Measurements from ENCODE around the gene UHRF1.
"Not testable (repeated sequence)": the region's sequence is repeated elsewhere in the genome, so short reads cannot be mapped to it uniquely, and the experiment has no call there.

UHRF1 gene

GRCh38 chr19:4933528-4933927 is 24.2 kb downstream of the UHRF1 start:
- Histone ChIP-seq H3K4me3 (ENCODE audit: low read length in 2 of 2) (no peak overlapping the region), H3K9ac (ENCODE audit: low read depth in 1 of 2, low read length in 2 of 2) (no peak overlapping the region)

GRCh38 chr19:4935444-4935843 is 26.1 kb downstream of the UHRF1 start:
- H3K9ac ChIP-seq (ENCODE audit: low read depth in 1 of 2, low read length in 2 of 2): no peak overlapping the region
- H3K27me3 ChIP-seq (ENCODE audit: control insufficient read depth in 2 of 2, insufficient read depth in 2 of 2, low read length in 2 of 2): no peaks in the 10 kb centered on the region
- H3K4me1 ChIP-seq (ENCODE audit: control insufficient read depth in 2 of 2, insufficient read depth in 2 of 2, low read length in 2 of 2): no peaks in the 10 kb centered on the region
- no peak overlapping the region for H3K4me3 ChIP-seq (ENCODE audit: low read length in 2 of 2)
- H3K9me3 ChIP-seq (ENCODE audit: control insufficient read depth in 2 of 2, low read length in 2 of 2): no peaks in the 10 kb centered on the region
- no peaks in the 10 kb centered on the region for H3K36me3 ChIP-seq (ENCODE audit: control insufficient read depth in 2 of 2, insufficient read depth in 2 of 2, low read length in 2 of 2)
- no peak overlapping the region for H3K27ac ChIP-seq (ENCODE audit: low read depth in 2 of 2, low read length in 2 of 2)

More at GRCh38 chr19:4933528-4933927, 24.2 kb downstream of the UHRF1 start:
- H3K27me3 ChIP-seq (ENCODE audit: control insufficient read depth in 2 of 2, insufficient read depth in 2 of 2, low read length in 2 of 2): no peaks in the 10 kb centered on the region
- no peaks in the 10 kb centered on the region for H3K36me3 ChIP-seq (ENCODE audit: control insufficient read depth in 2 of 2, insufficient read depth in 2 of 2, low read length in 2 of 2)
- no peaks in the 10 kb centered on the region for H3K9me3 ChIP-seq (ENCODE audit: control insufficient read depth in 2 of 2, low read length in 2 of 2)
- H3K4me1 ChIP-seq (ENCODE audit: control insufficient read depth in 2 of 2, insufficient read depth in 2 of 2, low read length in 2 of 2): no peaks in the 10 kb centered on the region
- no peak overlapping the region for H3K27ac ChIP-seq (ENCODE audit: low read depth in 2 of 2, low read length in 2 of 2)

- Histone ChIP-seq H3K36me3 (ENCODE audit: control insufficient read depth in 2 of 2, insufficient read depth in 2 of 2, low read length in 2 of 2) (no peaks in the 10 kb centered on the region), H3K27me3 (ENCODE audit: control insufficient read depth in 2 of 2, insufficient read depth in 2 of 2, low read length in 2 of 2) (no peaks in the 10 kb centered on the region), H3K9me3 (ENCODE audit: control insufficient read depth in 2 of 2, low read length in 2 of 2) (no peaks in the 10 kb centered on the region), H3K9ac (ENCODE audit: low read depth in 1 of 2, low read length in 2 of 2) (no peak overlapping the region), H3K4me3 (ENCODE audit: low read length in 2 of 2) (no peak overlapping the region), H3K27ac (ENCODE audit: low read depth in 2 of 2, low read length in 2 of 2) (no peak overlapping the region), H3K4me1 (ENCODE audit: control insufficient read depth in 2 of 2, insufficient read depth in 2 of 2, low read length in 2 of 2) (no peaks in the 10 kb centered on the region)
These were observed 27.8 kb downstream of the UHRF1 start for GRCh38 chr19:4937060-4937459.

GRCh38 chr19:4938461-4938860 is 29.2 kb downstream of the UHRF1 start:
- not testable (repeated sequence) for H3K9ac ChIP-seq (ENCODE audit: low read depth in 1 of 2, low read length in 2 of 2); H3K36me3 ChIP-seq (ENCODE audit: control insufficient read depth in 2 of 2, insufficient read depth in 2 of 2, low read length in 2 of 2); H3K27ac ChIP-seq (ENCODE audit: low read depth in 2 of 2, low read length in 2 of 2); H3K9me3 ChIP-seq (ENCODE audit: control insufficient read depth in 2 of 2, low read length in 2 of 2); H3K27me3 ChIP-seq (ENCODE audit: control insufficient read depth in 2 of 2, insufficient read depth in 2 of 2, low read length in 2 of 2); H3K4me3 ChIP-seq (ENCODE audit: low read length in 2 of 2); H3K4me1 ChIP-seq (ENCODE audit: control insufficient read depth in 2 of 2, insufficient read depth in 2 of 2, low read length in 2 of 2)

- Histone ChIP-seq H3K4me3 (ENCODE audit: low read length in 2 of 2) (no peak overlapping the region), H3K9me3 (ENCODE audit: control insufficient read depth in 2 of 2, low read length in 2 of 2) (no peaks in the 10 kb centered on the region), H3K36me3 (ENCODE audit: control insufficient read depth in 2 of 2, insufficient read depth in 2 of 2, low read length in 2 of 2) (no peaks in the 10 kb centered on the region), H3K27me3 (ENCODE audit: control insufficient read depth in 2 of 2, insufficient read depth in 2 of 2, low read length in 2 of 2) (no peaks in the 10 kb centered on the region), H3K9ac (ENCODE audit: low read depth in 1 of 2, low read length in 2 of 2) (no peak overlapping the region), H3K4me1 (ENCODE audit: control insufficient read depth in 2 of 2, insufficient read depth in 2 of 2, low read length in 2 of 2) (no peaks in the 10 kb centered on the region), H3K27ac (ENCODE audit: low read depth in 2 of 2, low read length in 2 of 2) (no peak overlapping the region)
These were observed 30.2 kb downstream of the UHRF1 start for GRCh38 chr19:4939466-4939865.

- not testable (repeated sequence) for H3K9ac ChIP-seq (ENCODE audit: low read depth in 1 of 2, low read length in 2 of 2); H3K27ac ChIP-seq (ENCODE audit: low read depth in 2 of 2, low read length in 2 of 2); H3K4me1 ChIP-seq (ENCODE audit: control insufficient read depth in 2 of 2, insufficient read depth in 2 of 2, low read length in 2 of 2); H3K9me3 ChIP-seq (ENCODE audit: control insufficient read depth in 2 of 2, low read length in 2 of 2); H3K36me3 ChIP-seq (ENCODE audit: control insufficient read depth in 2 of 2, insufficient read depth in 2 of 2, low read length in 2 of 2); H3K4me3 ChIP-seq (ENCODE audit: low read length in 2 of 2); H3K27me3 ChIP-seq (ENCODE audit: control insufficient read depth in 2 of 2, insufficient read depth in 2 of 2, low read length in 2 of 2)
These were observed 32.4 kb downstream of the UHRF1 start for GRCh38 chr19:4941638-4942169.

GRCh38 chr19:4950650-4951049 is 41.3 kb downstream of the UHRF1 start:
- H3K27ac ChIP-seq (ENCODE audit: low read depth in 2 of 2, low read length in 2 of 2); H3K4me3 ChIP-seq (ENCODE audit: low read length in 2 of 2); H3K36me3 ChIP-seq (ENCODE audit: control insufficient read depth in 2 of 2, insufficient read depth in 2 of 2, low read length in 2 of 2); H3K9me3 ChIP-seq (ENCODE audit: control insufficient read depth in 2 of 2, low read length in 2 of 2); H3K9ac ChIP-seq (ENCODE audit: low read depth in 1 of 2, low read length in 2 of 2); H3K4me1 ChIP-seq (ENCODE audit: control insufficient read depth in 2 of 2, insufficient read depth in 2 of 2, low read length in 2 of 2); H3K27me3 ChIP-seq (ENCODE audit: control insufficient read depth in 2 of 2, insufficient read depth in 2 of 2, low read length in 2 of 2): not testable (repeated sequence)

- Histone ChIP-seq H3K4me1 (ENCODE audit: control insufficient read depth in 2 of 2, insufficient read depth in 2 of 2, low read length in 2 of 2) (no peaks in the 10 kb centered on the region), H3K36me3 (ENCODE audit: control insufficient read depth in 2 of 2, insufficient read depth in 2 of 2, low read length in 2 of 2) (no peaks in the 10 kb centered on the region), H3K9me3 (ENCODE audit: control insufficient read depth in 2 of 2, low read length in 2 of 2) (no peaks in the 10 kb centered on the region), H3K4me3 (ENCODE audit: low read length in 2 of 2) (no peak overlapping the region), H3K27ac (ENCODE audit: low read depth in 2 of 2, low read length in 2 of 2) (no peak overlapping the region), H3K9ac (ENCODE audit: low read depth in 1 of 2, low read length in 2 of 2) (no peak overlapping the region), H3K27me3 (ENCODE audit: control insufficient read depth in 2 of 2, insufficient read depth in 2 of 2, low read length in 2 of 2) (no peaks in the 10 kb centered on the region)
These were observed 42.4 kb downstream of the UHRF1 start for GRCh38 chr19:4951656-4952055.

- Histone ChIP-seq H3K4me1 (ENCODE audit: control insufficient read depth in 2 of 2, insufficient read depth in 2 of 2, low read length in 2 of 2) (no peaks in the 10 kb centered on the region), H3K36me3 (ENCODE audit: control insufficient read depth in 2 of 2, insufficient read depth in 2 of 2, low read length in 2 of 2) (no peaks in the 10 kb centered on the region), H3K9ac (ENCODE audit: low read depth in 1 of 2, low read length in 2 of 2) (no peak overlapping the region), H3K27ac (ENCODE audit: low read depth in 2 of 2, low read length in 2 of 2) (no peak overlapping the region), H3K27me3 (ENCODE audit: control insufficient read depth in 2 of 2, insufficient read depth in 2 of 2, low read length in 2 of 2) (no peaks in the 10 kb centered on the region), H3K4me3 (ENCODE audit: low read length in 2 of 2) (no peak overlapping the region), H3K9me3 (ENCODE audit: control insufficient read depth in 2 of 2, low read length in 2 of 2) (no peaks in the 10 kb centered on the region)
These were observed 43.6 kb downstream of the UHRF1 start for GRCh38 chr19:4952945-4953344.

- not testable (repeated sequence) for H3K4me1 ChIP-seq (ENCODE audit: control insufficient read depth in 2 of 2, insufficient read depth in 2 of 2, low read length in 2 of 2); H3K27me3 ChIP-seq (ENCODE audit: control insufficient read depth in 2 of 2, insufficient read depth in 2 of 2, low read length in 2 of 2); H3K9ac ChIP-seq (ENCODE audit: low read depth in 1 of 2, low read length in 2 of 2); H3K9me3 ChIP-seq (ENCODE audit: control insufficient read depth in 2 of 2, low read length in 2 of 2); H3K36me3 ChIP-seq (ENCODE audit: control insufficient read depth in 2 of 2, insufficient read depth in 2 of 2, low read length in 2 of 2); H3K27ac ChIP-seq (ENCODE audit: low read depth in 2 of 2, low read length in 2 of 2); H3K4me3 ChIP-seq (ENCODE audit: low read length in 2 of 2)
These were observed 45.2 kb downstream of the UHRF1 start for GRCh38 chr19:4954320-4955149.

Measured in mucosa of rectum (tissue), 2 donors.